HG03103 (cell line): ENCODE results near the gene ADK.
"Not testable (repeated sequence)": the region's sequence is repeated elsewhere in the genome, so short reads cannot be mapped to it uniquely, and the experiment has no call there.

Experiments used
- ATAC-seq: cut with Tn5 transposase; IDR thresholded peaks from one replicate; pipeline ENCODE4 v1.9.1; 2021; ENCODE audit warnings: low read depth; ENCODE audit not compliant: unreplicated experiment

ADK gene

DNA sequence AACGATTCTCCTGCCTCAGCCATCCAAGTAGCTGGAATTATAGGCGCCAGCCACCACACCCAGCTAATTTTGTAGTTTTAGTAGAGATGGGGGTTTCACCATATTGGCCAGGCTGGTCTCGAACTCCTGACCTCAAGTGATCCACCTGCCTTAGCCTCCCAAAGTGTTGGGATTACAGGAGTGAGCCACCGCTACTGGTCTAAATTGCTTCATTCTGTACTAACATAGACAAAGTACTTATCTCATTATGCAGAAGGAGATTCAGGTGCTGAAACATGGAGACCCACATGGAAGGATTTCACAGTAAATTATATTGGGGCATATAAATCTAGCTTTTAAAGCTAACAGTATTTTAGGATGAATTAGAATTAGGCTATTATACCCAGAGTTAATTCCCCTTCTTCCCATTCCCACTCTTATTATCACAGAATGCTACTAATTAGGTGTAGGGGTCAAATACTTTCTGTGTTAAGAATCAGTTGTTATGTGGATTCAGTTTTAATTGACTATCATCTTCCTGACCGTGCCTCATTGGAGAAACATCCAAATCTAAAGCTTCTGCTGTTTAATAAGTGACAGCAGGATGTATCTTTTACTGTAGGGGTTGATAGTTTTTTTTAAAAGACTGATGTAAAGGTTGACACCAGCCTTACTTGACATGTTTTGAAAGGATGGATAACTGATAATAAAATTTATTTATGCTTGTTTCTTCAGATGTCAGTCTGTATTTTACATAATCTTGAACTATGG is 27.2 kb downstream of the ADK start:
- ATAC-seq, result no peak

DNA sequence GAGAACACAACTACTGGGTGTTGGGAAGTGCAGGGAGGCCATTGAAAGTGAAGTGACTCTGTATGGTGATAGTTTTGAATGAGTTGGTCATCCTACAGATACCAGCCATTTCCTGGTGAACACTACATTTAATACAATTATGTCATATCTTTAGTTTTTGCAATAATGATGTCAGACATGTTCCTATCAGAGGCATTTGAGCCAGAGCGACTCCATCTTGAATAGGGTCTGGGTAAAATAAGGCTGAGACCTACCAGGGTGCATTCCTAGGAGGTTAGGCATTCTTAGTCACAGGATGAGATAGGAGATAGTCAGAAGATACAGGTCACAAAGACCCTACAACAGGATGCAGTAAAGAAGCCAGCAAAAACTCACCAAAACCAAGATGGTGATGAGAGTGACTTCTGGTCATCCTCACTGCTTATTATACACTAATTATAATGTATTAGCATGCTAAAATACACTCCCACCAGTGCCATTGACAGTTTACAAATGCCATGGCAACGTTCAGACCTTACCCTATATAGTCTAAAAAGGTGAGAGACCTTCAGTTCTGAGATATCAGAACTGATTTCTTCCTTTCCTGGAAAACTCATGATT is 28.2 kb downstream of the ADK start:
- ATAC-seq, result no peak

- ATAC-seq, result no peak
These were observed 35.7 kb downstream of the ADK start for GRCh38 chr10:74186678-74187077.

- ATAC-seq, result no peak
These were observed 36.2 kb downstream of the ADK start for GRCh38 chr10:74187237-74187636.

DNA sequence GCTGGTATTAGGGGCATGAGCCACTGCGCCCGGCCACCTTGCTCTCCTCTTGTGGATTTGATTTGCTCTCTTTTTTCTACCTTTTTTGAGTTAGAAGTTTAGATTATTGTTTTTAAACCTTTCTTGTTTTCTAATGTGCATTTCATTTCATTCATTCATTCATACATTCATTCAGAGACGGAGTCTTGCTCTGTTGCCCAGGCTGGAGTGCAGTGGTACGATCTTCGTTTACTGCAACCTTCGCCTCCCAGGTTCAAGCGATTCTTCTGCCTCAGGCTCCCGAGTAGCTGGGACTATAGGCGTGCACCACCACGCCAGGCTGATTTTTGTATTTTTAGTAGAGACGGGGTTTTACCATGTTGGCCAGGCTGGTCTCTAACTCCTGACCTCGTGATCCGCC is 37.6 kb downstream of the ADK start:
- ATAC-seq, result not testable (repeated sequence)

- peak; percentile 85 for ATAC-seq
These were observed 39.0 kb downstream of the ADK start for GRCh38 chr10:74189999-74190421.

GRCh38 chr10:74190494-74190893 is 39.5 kb downstream of the ADK start:
- no peak for ATAC-seq

- ATAC-seq, result no peak
These were observed 43.5 kb downstream of the ADK start for GRCh38 chr10:74194545-74194944.

GRCh38 chr10:74194999-74195398 is 44.0 kb downstream of the ADK start:
- ATAC-seq, result no peak

DNA sequence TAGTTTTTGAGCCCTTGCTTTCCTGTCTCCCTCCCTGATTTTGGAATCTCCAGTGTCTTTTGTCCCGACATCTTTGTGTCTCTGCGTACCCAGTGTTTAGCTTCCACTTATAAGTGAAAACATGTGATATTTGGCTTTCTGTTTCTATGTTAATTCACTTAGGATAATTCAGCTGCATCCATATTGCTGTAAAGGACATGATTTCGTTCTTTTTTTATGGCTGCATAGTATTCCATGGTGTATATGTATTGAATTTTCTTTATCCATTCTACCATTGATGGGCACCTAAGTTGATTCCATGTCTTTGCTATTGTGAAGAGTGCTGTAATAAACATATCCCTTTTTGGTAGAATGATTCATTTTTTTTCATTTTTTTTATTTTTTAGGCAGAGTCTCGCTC is 48.3 kb downstream of the ADK start:
- no peak for ATAC-seq

DNA sequence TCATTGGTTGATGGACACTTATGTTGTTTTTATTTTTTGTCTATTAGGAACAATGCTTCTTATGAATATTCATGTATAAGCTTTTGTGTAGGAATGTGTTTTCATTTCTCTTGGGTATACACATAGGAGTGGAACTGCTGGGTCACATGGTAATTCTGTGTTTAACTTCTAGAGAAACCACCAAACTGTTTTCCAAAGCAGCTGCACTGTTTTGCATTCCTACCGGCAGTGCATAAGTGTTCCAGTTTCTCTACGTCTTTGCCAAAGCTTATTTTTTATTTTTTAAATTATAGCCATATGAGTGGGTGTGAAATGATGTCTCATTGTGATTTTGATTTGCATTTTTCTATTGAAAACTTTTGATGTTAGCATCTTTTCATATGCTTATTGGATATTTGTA is 51.3 kb downstream of the ADK start:
- no peak for ATAC-seq

DNA sequence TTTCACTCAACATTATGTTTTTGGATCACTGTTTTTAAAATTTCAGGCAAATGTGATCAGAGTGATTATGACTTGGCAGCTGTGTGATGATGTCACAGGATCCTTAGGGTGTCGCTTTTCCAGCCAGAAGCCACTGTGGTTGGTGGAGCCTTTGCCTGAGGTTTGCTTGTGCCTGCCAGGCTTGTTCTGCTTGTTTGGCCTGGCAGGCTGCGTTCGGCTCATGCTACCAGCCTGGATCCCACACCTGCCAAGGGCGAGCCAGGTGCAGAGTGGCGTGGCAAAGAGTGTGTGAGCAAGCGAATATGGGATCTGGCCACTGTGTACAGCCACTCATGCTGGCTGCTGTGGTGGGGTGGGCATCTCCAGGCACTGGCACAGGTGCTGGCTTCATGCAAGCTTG is 55.7 kb downstream of the ADK start:
- ATAC-seq, result no peak

DNA sequence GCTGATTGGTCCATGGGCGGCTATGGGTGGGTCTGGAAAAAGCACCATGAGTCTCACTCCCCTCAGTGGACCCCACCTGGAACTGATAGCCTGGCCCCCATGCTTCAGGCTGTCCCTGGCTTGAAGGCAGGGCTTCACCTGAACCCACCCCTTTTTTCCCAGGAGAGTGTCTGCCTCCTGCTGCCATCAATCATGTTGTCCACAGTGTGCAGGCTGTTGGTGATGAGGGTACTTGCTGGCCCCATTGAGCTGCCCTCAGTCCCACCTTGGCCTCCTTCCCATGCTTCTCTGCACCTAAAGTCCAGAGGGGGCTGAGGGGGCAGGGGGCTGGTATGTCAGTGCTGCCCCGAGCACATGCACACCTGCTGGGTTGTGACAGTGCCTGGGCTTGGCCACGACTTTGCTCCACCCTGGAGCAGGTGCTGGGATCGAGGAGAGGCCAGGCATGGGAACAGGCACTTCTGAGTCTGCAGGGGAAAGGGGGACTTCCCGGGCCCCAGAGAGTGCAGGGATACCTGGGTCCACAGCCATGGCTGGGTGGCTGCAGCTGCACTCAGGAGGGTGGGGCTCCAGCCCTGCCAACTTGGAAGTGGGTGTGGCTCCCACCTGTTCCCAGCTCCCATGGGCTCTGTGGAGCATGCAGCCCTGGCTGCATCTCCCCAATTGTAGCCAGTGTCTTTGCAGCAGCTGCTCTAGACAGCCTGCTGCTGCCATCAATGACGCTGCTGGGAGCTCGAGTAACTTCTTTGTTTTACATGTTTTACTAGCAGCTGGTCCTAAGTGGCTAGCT is 56.9 kb downstream of the ADK start:
- ATAC-seq, result no peak

DNA sequence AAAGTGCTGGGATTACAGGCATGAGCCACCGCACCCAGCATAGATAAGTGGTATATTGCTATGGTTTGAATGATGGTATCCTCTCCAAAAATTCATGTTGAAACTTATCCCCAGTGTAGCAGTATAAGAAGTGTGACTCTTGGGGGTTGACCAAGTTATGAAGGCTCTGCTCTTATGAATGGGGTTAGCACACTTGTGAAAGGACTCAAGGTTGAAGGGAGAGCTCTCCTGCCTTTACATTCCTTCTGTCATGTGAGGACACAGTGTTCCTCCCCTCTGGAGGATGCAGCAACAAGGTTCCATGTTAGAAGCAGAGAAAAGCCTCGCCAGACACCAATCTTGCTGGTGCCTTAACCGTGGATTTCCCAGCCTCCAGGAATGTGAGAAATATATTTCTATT is 58.0 kb downstream of the ADK start:
- no peak for ATAC-seq

- no peak for ATAC-seq
These were observed 62.0 kb downstream of the ADK start for GRCh38 chr10:74213019-74213418.

DNA sequence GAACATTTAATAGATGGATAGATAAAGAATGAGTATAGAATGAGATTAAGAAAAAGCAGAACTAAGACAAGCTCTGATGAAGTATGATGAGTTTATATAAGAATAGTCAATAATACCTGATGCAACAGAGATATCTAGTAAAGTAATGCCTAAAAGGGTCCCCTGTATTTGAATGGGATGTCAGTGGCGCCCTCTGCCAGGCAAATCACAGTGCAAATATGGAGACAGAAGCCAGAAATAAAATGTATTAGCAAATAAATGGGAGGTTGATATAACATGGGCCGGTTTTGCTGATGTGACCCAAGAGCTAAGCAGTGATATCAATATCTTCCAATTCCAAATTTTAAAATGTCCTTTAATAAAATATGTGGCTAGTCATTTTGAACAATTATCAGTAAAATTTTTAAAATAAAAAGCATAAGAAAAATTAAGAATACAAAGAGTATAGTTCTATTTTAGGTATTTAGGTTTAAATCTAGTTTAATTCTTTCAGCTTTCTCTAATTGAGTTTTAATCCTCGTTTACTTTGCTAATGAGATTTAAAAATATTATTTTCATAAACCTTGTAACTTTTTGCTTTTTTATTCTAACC is 62.6 kb downstream of the ADK start:
- no peak for ATAC-seq

- not testable (repeated sequence) for ATAC-seq
These were observed 66.1 kb downstream of the ADK start for GRCh38 chr10:74217110-74217509.

DNA sequence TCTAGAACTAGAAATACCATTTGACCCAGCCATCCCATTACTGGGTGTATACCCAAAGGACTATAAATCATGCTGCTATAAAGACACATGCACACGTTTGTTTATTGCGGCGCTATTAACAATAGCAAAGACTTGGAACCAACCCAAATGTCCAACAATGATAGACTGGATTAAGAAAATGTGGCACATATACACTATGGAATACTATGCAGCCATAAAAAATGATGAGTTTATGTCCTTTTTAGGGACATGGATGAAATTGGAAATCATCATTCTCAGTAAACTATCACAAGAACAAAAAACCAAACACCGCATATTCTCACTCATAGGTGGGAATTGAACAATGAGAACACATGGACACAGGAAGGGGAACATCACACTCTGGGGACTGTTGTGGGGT is 71.4 kb downstream of the ADK start:
- not testable (repeated sequence) for ATAC-seq

- ATAC-seq, result no peak
These were observed 72.9 kb downstream of the ADK start for GRCh38 chr10:74223755-74224529.

GRCh38 chr10:74227697-74228424 is 76.8 kb downstream of the ADK start:
- no peak for ATAC-seq
